GM23248 (cell line): ENCODE data around the gene POGZ. TPM values are rescaled to one million over a fixed set of nuclear protein-coding genes. Genes with fewer than 3 reads are reported as not detected.

ENCODE experiments used
- DNase-seq: peaks from one replicate; pipeline ENCODE4 v3.0.0-alpha.2; 2015
- H2AFZ ChIP-seq: fragments of 200-600 bp; sonication (generic); 2 replicates; pipeline ENCODE4 v1.6.1; 2016; ENCODE audit warnings: antibody characterized with exemption
- H3F3A ChIP-seq: fragments of 200-600 bp; sonication (generic); 2 replicates; pipeline ENCODE4 v1.6.1; 2016; ENCODE audit warnings: mild to moderate bottlenecking, antibody characterized with exemption, mixed run types; ENCODE audit not compliant: insufficient read depth
- H3K27ac ChIP-seq: fragments of 200-600 bp; sonication (generic); 2 replicates; pipeline ENCODE4 v1.5.1; 2016; ENCODE audit warnings: mild to moderate bottlenecking
- H3K27me3 ChIP-seq: fragments of 200-600 bp; sonication (generic); replicated peaks from 2 replicates; pipeline ENCODE4 v1.6.1; 2016; ENCODE audit warnings: mild to moderate bottlenecking; ENCODE audit not compliant: insufficient read depth
- H3K36me3 ChIP-seq: fragments of 200-600 bp; sonication (generic); 2 replicates; pipeline ENCODE4 v1.6.1; 2016; ENCODE audit warnings: low read depth, mild to moderate bottlenecking
- H3K4me1 ChIP-seq: fragments of 200-600 bp; sonication (generic); 2 replicates; pipeline ENCODE4 v1.6.1; 2016; ENCODE audit warnings: mild to moderate bottlenecking; ENCODE audit not compliant: insufficient read depth
- H3K4me2 ChIP-seq: fragments of 200-600 bp; sonication (generic); one replicate; pipeline ENCODE4 v1.6.1; 2016; ENCODE audit warnings: mild to moderate bottlenecking; ENCODE audit not compliant: unreplicated experiment
- H3K4me3 ChIP-seq: fragments of 200-600 bp; sonication (generic); 2 replicates; pipeline ENCODE4 v1.5.1; 2016; ENCODE audit warnings: mild to moderate bottlenecking
- H3K79me2 ChIP-seq: fragments of 200-600 bp; sonication (generic); 2 replicates; pipeline ENCODE4 v1.6.1; 2016; ENCODE audit warnings: mild to moderate bottlenecking; ENCODE audit not compliant: insufficient read depth
- H3K9ac ChIP-seq: fragments of 200-600 bp; sonication (generic); 2 replicates; pipeline ENCODE4 v1.6.1; 2016; ENCODE audit warnings: mild to moderate bottlenecking
- H3K9me2 ChIP-seq: fragments of 200-600 bp; sonication (generic); 2 replicates; pipeline ENCODE4 v1.6.1; 2016; ENCODE audit warnings: mixed run types, mild to moderate bottlenecking, moderate library complexity; ENCODE audit not compliant: insufficient read depth
- H3K9me3 ChIP-seq: fragments of 200-600 bp; sonication (generic); one replicate; pipeline ENCODE4 v1.6.1; 2017; ENCODE audit warnings: low read depth
- H4K20me1 ChIP-seq: fragments of 200-600 bp; sonication (generic); 2 replicates; pipeline ENCODE4 v1.6.0; 2016; ENCODE audit not compliant: insufficient read depth
- EZH2 ChIP-seq: fragments of 200-600 bp; sonication (generic); IDR thresholded peaks from 2 replicates; pipeline ENCODE4 v1.6.1; 2018; ENCODE audit warnings: antibody characterized with exemption, mild to moderate bottlenecking; ENCODE audit not compliant: insufficient read depth, poor library complexity, severe bottlenecking
- EZH2phosphoT487 ChIP-seq: fragments of 200-600 bp; sonication (generic); IDR thresholded peaks from 2 replicates; pipeline ENCODE4 v1.6.1; 2018; ENCODE audit warnings: antibody characterized with exemption, moderate library complexity, mild to moderate bottlenecking, low read depth; ENCODE audit not compliant: insufficient read depth
- WGBS, 2 experiments: methylation state at CpG; one replicate each; pipeline ENCODE4 v1.1.6; 2015 to 2017; ENCODE audit warnings: low lambda C conversion rate in 2 of 2, low coverage in 1 of 2; ENCODE audit errors: missing lambda C conversion rate in 2 of 2; 5-methylcytosine and 5-hydroxymethylcytosine counted together
- in situ Hi-C: fragments of 300-500 bp; cut with MboI; formaldehyde crosslinking; loops from 2 replicates; pipeline ENCODE4 v1.15.0; 2020
- polyA plus RNA-seq: library from polyadenylated mRNA; unstranded; fragments of >200 nt; fragmentation: Nextera tagmentation; extraction: Ambion mirVana; gene quantifications from 2 replicates; pipeline ENCODE4 v1.2.1, GENCODE V29; 2016
- total RNA-seq: library from RNA; depleted of rRNA; stranded (reverse); fragments of >200 nt; shearing (Covaris generic); gene quantifications from 2 replicates; pipeline ENCODE4 v1.2.3, GENCODE V29; 2014

The POGZ gene
- total and polyA plus RNA-seq, 2 experiments from 2014 or later = 14.9 to 15.5 TPM

DNA sequence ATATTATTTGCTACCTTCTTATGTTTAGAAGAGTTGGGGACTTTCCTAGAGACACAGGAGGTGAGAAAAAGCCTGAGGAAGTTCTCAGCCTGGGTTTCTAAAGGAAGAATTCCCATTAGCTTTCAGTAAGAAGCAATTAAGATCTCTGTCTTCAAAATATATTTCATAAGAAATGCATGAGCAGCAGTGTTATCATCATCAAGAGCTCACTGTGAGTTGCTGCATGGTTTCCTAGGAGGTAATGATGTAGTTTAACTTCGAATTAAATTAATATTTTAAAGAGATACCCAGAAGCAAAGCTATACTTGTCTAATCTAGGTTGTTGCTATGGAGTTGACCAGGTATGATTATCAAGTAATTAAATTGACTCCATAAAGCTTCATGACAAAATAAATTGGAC, 5.7 kb upstream of the POGZ start:
- H3K4me3 ChIP-seq = no peak overlapping the region
- no peak overlapping the region for H2AFZ ChIP-seq
- H3F3A ChIP-seq = peaks cover 4% of the 10 kb centered on the region; the same call in 1 of the 2 replicates
- H3K27ac ChIP-seq = no peak overlapping the region
- 26 to 29% methylated on average over 1 of the region's 1 CpG for WGBS, 2 experiments
- H3K27me3 ChIP-seq = no peaks in the 10 kb centered on the region
- no peak overlapping the region for H3K4me2 ChIP-seq
- TF ChIP-seq EZH2 (no peak), EZH2phosphoT487 (no peak)
- H3K9me2 ChIP-seq = no peaks in the 10 kb centered on the region
- H3K9me3 ChIP-seq = no peaks in the 10 kb centered on the region
- H3K79me2 ChIP-seq = no peaks in the 10 kb centered on the region
- no peak overlapping the region for H3K9ac ChIP-seq
- H3K4me1 ChIP-seq = no peaks in the 10 kb centered on the region
- H4K20me1 ChIP-seq = no peaks in the 10 kb centered on the region
- no peak for DNase-seq
- in situ Hi-C loops = no loop called here
- H3K36me3 ChIP-seq = no peaks in the 10 kb centered on the region

DNA sequence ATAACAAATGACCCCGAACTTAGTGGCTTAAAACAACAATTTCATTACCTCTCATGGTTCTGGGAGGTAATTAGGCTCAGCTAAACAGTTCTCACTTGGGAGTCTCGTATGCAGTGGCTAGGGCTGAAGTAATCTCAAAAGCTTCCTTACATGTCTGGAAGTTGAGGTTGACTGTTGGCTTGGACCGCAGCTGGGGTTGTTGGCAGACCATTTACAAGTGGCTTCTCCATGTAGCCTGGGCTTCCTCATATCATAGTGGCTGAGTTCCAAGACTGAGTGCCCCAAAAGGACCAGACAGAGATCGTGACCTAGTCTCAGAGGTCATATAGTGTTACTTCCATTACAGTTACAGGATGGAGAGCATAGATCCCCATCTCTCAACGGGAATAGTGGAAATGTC, 2.4 kb upstream of the POGZ start:
- peaks cover 7% of the 10 kb centered on the region for H3K4me1 ChIP-seq

DNA sequence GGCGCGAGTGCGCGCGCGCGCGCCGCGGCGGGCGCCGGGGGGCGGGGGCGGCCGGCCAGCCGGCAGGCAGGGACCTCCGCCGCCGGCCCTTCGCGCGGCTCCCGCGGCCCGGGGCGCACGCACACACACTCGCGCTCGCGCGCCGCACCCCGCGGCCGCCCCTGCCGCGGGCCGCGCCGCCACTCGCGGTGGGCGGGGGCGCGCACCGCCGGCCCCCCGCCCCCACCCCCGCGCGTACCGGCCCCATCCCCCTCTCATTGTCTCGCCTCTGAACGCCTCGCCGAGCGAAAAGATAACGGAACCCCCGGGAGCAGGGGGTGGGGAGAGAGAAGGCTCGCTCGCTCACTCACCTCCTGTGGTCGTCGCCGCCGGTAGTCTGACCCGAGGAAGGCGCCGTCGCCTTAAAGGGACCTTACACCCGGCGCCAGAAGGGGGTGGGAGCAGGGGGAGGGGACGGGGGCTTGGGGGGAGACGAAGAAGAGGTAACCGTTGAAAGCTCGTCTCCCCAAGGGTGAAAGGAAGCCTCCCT, 428 bp downstream of the POGZ start:
- Histone ChIP-seq H3K4me2 (no peak overlapping the region), H3K9me3 (no peaks in the 10 kb centered on the region), H3K4me3 (peak overlapping the region; percentile 68), H4K20me1 (0 out of 2 replicates have a peak, but pooled peaks cover 2% of the 10 kb centered on the region), H3F3A (peaks cover 16% of the 10 kb centered on the region), H3K9me2 (no peaks in the 10 kb centered on the region), H3K27me3 (no peaks in the 10 kb centered on the region), H3K36me3 (no peaks in the 10 kb centered on the region), H3K79me2 (peaks cover 44% of the 10 kb centered on the region), H3K27ac (peak overlapping the region; percentile 77), H3K9ac (peak overlapping the region; percentile 84), H3K4me1 (peaks cover 16% of the 10 kb centered on the region), H2AFZ (no peak overlapping the region)
- WGBS, 2 experiments = 0% methylated on average over 16 to 25 of the region's 77 CpGs
- in situ Hi-C loops = loop anchor here (10.0 kb wide), 1 partner anchor 276 kb away; no protein-coding TSS in a partner anchor
- peak; percentile 83 for DNase-seq
- TF ChIP-seq EZH2 (no peak), EZH2phosphoT487 (no peak)

More for the DNA sequence above, 2.4 kb upstream of the POGZ start:
- peaks cover 12% of the 10 kb centered on the region for H3F3A ChIP-seq
- no peak overlapping the region for H3K27ac ChIP-seq
- no peaks in the 10 kb centered on the region for H3K9me2 ChIP-seq
- no peak overlapping the region for H3K4me3 ChIP-seq
- H3K9ac ChIP-seq = no peak overlapping the region
- no peak overlapping the region for H2AFZ ChIP-seq
- DNase-seq = no peak
- H4K20me1 ChIP-seq = no peaks in the 10 kb centered on the region
- peaks cover 16% of the 10 kb centered on the region for H3K79me2 ChIP-seq
- WGBS, 2 experiments = 47 to 48% methylated on average over 5 of the region's 5 CpGs
- no peak overlapping the region for H3K4me2 ChIP-seq
- H3K36me3 ChIP-seq = no peaks in the 10 kb centered on the region
- no peaks in the 10 kb centered on the region for H3K9me3 ChIP-seq
- in situ Hi-C loops = no loop called here
- TF ChIP-seq EZH2 (no peak), EZH2phosphoT487 (no peak)
- H3K27me3 ChIP-seq = no peaks in the 10 kb centered on the region

GRCh38 chr1:151457911-151458801, 1.1 kb downstream of the POGZ start:
- TF ChIP-seq EZH2 = no peak
- TF ChIP-seq EZH2phosphoT487 = no peak
- H3K4me1 ChIP-seq = peaks cover 16% of the 10 kb centered on the region
- DNase-seq = peak; percentile 89
- in situ Hi-C loops = loop anchor here (10.0 kb wide), 1 partner anchor 277 kb away; no protein-coding TSS in a partner anchor
- H3K4me2 ChIP-seq = peak overlapping the region; percentile 89
- H3K4me3 ChIP-seq = peak overlapping the region; percentile 98
- 0 out of 2 replicates have a peak, but pooled peaks cover 5% of the 10 kb centered on the region for H4K20me1 ChIP-seq
- peak overlapping the region; percentile 85 for H3K27ac ChIP-seq
- no peaks in the 10 kb centered on the region for H3K36me3 ChIP-seq
- peaks cover 51% of the 10 kb centered on the region for H3K79me2 ChIP-seq
- H3K9me3 ChIP-seq = no peaks in the 10 kb centered on the region
- no peaks in the 10 kb centered on the region for H3K27me3 ChIP-seq
- H3F3A ChIP-seq = peaks cover 16% of the 10 kb centered on the region
- peak overlapping the region; percentile 84 for H2AFZ ChIP-seq
- H3K9ac ChIP-seq = peak overlapping the region; percentile 89
- WGBS, 2 experiments = 1 to 2% methylated on average over 33 to 54 of the region's 69 CpGs
- H3K9me2 ChIP-seq = no peaks in the 10 kb centered on the region
